Measurements from ENCODE around the gene PYGL. TPM values are rescaled to one million over a fixed set of nuclear protein-coding genes. Genes with fewer than 3 reads are reported as not detected.
"Not testable (repeated sequence)": the region's sequence is repeated elsewhere in the genome, so short reads cannot be mapped to it uniquely, and the experiment has no call there.

Gene PYGL
- total RNA-seq, 2 donors from 2014 or later = 15.4 to 23.6 TPM

DNA sequence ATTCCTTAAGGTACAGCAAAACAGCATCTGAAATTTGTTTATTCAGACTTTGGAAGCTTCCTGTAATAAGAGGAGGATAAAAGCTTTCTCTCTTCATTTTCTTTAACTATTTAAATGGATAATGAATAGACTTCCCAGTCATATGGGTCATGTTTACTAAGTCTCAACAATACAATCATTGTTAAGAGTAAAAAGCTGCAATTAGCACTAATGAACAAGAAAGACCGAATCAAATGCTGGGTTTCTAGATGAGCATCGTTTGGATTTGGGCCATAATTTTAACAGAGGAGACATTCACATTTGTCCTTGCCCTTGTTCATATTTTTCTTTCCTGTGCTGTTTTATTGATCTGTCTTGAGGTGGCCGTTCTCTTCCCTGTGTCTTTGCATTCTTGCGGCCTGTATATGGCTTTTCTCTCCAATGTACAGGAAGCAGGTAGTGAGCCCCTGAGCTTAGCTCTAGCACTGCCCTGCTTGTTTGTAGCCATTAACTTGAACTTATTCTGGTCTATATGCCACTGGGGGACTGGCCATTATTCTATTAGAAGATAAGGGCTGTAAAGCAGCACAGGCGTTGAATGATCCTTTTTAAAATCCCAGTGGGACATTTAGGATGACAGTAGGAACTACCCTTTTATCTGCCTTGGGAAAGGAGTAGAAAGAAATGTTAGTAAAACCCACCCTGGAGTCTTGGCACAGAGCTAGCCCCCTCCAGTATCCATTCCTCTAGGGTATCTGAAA, 37.8 kb downstream of the PYGL start:
- no peaks in the 10 kb centered on the region for H3K9me3 ChIP-seq
- no peaks in the 10 kb centered on the region for H3K36me3 ChIP-seq
- H3K4me3 ChIP-seq = no peak overlapping the region
- TF ChIP-seq, protein P1, sequence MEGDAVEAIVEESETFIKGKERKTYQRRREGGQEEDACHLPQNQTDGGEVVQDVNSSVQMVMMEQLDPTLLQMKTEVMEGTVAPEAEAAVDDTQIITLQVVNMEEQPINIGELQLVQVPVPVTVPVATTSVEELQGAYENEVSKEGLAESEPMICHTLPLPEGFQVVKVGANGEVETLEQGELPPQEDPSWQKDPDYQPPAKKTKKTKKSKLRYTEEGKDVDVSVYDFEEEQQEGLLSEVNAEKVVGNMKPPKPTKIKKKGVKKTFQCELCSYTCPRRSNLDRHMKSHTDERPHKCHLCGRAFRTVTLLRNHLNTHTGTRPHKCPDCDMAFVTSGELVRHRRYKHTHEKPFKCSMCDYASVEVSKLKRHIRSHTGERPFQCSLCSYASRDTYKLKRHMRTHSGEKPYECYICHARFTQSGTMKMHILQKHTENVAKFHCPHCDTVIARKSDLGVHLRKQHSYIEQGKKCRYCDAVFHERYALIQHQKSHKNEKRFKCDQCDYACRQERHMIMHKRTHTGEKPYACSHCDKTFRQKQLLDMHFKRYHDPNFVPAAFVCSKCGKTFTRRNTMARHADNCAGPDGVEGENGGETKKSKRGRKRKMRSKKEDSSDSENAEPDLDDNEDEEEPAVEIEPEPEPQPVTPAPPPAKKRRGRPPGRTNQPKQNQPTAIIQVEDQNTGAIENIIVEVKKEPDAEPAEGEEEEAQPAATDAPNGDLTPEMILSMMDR (IDR thresholded peaks at IDR 0.05) = no peak
- TF ChIP-seq POLR2AphosphoS5 (IDR thresholded peaks at IDR 0.05) (no peak), POLR2A (IDR thresholded peaks at IDR 0.05) (no peak)
- no peaks in the 10 kb centered on the region for H3K4me1 ChIP-seq (replicated peaks)
- 49% methylated on average over 5 of the region's 5 CpGs for WGBS
- intact Hi-C loops (cut with DNase I) = no loop called here
- DNase-seq (ENCODE audit: low spot score) = no peak
- no peaks in the 10 kb centered on the region for H3K27me3 ChIP-seq (replicated peaks; ENCODE audit: insufficient read depth)
- H3K27ac ChIP-seq = no peak overlapping the region

GRCh38 chr14:50904719-50905118, 39.6 kb downstream of the PYGL start:
- intact Hi-C loops (cut with DNase I) = no loop called here
- no peaks in the 10 kb centered on the region for H3K36me3 ChIP-seq

GRCh38 chr14:50901361-50901760, 42.9 kb downstream of the PYGL start:
- Histone ChIP-seq H3K4me1 (replicated peaks) (no peaks in the 10 kb centered on the region), H3K27ac (no peak overlapping the region), H3K36me3 (no peaks in the 10 kb centered on the region), H3K4me3 (no peak overlapping the region), H3K9me3 (no peaks in the 10 kb centered on the region), H3K27me3 (replicated peaks; ENCODE audit: insufficient read depth) (no peaks in the 10 kb centered on the region)
- 90% methylated on average over 3 of the region's 3 CpGs for WGBS
- TF ChIP-seq POLR2A (IDR thresholded peaks at IDR 0.05) (no peak), POLR2AphosphoS5 (IDR thresholded peaks at IDR 0.05) (no peak)
- TF ChIP-seq, protein P1 (IDR thresholded peaks at IDR 0.05) = no peak
- no peak for DNase-seq (ENCODE audit: low spot score)
- intact Hi-C loops (cut with DNase I) = no loop called here

More at GRCh38 chr14:50904719-50905118, 39.6 kb downstream of the PYGL start:
- no peak for DNase-seq (ENCODE audit: low spot score)
- Histone ChIP-seq H3K9me3 (no peaks in the 10 kb centered on the region), H3K27me3 (replicated peaks; ENCODE audit: insufficient read depth) (no peaks in the 10 kb centered on the region), H3K4me1 (replicated peaks) (no peaks in the 10 kb centered on the region), H3K27ac (no peak overlapping the region), H3K4me3 (no peak overlapping the region)
- TF ChIP-seq POLR2AphosphoS5 (IDR thresholded peaks at IDR 0.05) = no peak
- TF ChIP-seq, protein P1 (IDR thresholded peaks at IDR 0.05) = no peak
- no peak for TF ChIP-seq POLR2A (IDR thresholded peaks at IDR 0.05)

DNA sequence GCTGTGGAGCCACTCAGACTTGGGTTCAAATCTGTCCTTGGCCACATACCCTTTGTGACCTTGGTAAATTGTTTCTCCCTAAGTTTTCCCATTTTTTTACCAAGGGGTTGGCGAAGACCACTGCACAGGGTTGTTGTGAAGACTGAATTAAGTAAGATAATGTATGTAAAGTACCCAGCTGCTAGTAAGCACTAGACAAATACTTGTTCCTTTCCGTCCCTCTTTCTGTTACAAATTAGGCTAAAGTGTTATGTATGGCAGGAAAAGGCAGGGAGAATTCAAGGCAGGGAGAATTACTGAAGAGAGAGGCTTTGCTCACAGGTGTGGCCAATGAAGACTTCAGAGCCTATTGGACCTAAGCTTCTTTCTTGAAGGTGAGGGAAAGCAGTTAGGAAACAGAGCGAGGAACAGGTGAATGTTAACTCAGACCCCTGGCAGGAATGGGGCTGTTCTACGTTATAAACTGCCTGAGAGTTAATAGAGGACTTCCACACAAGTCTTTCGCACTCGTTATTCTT, 46.6 kb downstream of the PYGL start:
- no peaks in the 10 kb centered on the region for H3K36me3 ChIP-seq
- H3K27me3 ChIP-seq (replicated peaks; ENCODE audit: insufficient read depth) = no peaks in the 10 kb centered on the region
- WGBS = 97% methylated on average over 6 of the region's 6 CpGs
- no peaks in the 10 kb centered on the region for H3K4me1 ChIP-seq (replicated peaks)
- no peak for DNase-seq (ENCODE audit: low spot score)
- TF ChIP-seq POLR2AphosphoS5 (IDR thresholded peaks at IDR 0.05) (no peak), POLR2A (IDR thresholded peaks at IDR 0.05) (no peak)
- TF ChIP-seq, protein P1 (IDR thresholded peaks at IDR 0.05) = no peak
- H3K9me3 ChIP-seq = no peaks in the 10 kb centered on the region
- H3K4me3 ChIP-seq = no peak overlapping the region
- no peak overlapping the region for H3K27ac ChIP-seq
- intact Hi-C loops (cut with DNase I) = no loop called here

DNA sequence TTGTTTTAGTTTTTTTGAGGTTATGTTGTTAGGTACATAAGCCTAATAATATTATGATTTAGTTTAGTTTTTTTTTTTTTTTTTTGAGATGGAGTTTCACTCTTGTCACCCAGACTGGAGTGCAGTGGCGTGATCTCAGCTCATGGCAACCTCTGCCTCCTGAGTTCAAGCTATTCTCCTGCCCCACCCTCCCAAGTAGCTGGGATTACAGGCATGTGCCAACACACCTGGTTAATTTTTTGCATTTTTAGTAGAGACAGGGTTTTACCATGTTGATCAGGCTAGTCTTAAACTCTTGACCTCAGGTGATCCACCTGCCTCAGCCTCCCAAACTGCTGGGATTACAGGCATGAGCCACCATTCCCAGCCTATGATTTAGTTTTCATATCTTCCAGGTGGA, 47.3 kb downstream of the PYGL start:
- H3K36me3 ChIP-seq; H3K27ac ChIP-seq; H3K4me1 ChIP-seq (replicated peaks); H3K4me3 ChIP-seq; H3K9me3 ChIP-seq; H3K27me3 ChIP-seq (replicated peaks; ENCODE audit: insufficient read depth); DNase-seq (ENCODE audit: low spot score); intact Hi-C loops (cut with DNase I): not testable (repeated sequence)
- WGBS = 96% methylated on average over 1 of the region's 1 CpG

DNA sequence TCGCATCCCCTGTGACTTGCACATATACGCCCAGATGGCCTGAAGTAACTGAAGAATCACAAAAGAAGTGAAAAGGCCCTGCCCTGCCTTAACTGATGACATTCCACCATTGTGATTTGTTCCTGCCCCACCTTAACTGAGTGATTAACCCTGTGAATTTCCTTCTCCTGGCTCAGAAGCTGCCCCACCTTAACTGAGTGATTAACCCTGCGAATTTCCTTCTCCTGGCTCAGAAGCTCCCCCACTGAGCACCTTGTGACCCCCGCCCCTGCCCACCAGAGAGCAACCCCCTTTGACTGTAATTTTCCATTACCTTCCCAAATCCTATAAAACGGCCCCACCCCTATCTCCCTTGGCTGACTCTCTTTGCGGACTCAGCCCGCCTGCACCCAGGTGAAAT, 47.9 kb downstream of the PYGL start:
- H3K27ac ChIP-seq; H3K27me3 ChIP-seq (replicated peaks; ENCODE audit: insufficient read depth); H3K4me3 ChIP-seq; H3K36me3 ChIP-seq; H3K4me1 ChIP-seq (replicated peaks); DNase-seq (ENCODE audit: low spot score); H3K9me3 ChIP-seq; intact Hi-C loops (cut with DNase I): not testable (repeated sequence)
- WGBS = 86% methylated on average over 6 of the region's 7 CpGs
